ENCODE results near the gene TMEM184B.

DNA sequence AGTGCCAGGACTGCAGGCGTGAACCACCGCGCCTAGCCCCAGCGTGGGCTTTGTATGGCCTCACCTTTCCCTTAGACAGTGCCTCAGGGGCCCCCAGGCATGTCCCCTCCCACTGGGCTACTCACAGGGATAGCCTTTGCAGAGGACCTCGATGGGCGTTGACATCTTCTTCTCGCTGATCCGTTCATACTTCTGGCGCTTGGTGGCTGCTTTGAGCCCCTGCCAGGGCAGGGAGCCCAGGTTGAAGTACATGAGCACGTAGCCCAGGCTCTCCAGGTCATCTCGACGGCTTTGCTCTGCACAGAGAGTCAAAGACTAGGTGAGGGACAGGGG is 26.9 kb upstream of the TMEM184B start:
- TF ChIP-seq EP300 (IDR thresholded peaks at IDR 0.05; ENCODE audit: borderline replicate concordance in 1 of 2, control insufficient read depth in 1 of 2, low read depth in 2 of 2, low read length in 2 of 2) (no peak), EZH2 (IDR thresholded peaks at IDR 0.05; ENCODE audit: borderline replicate concordance, control insufficient read depth, low read depth, low read length) (no peak), POLR2A (IDR thresholded peaks at IDR 0.05; ENCODE audit: low read depth, low read length) (no peak)

All from GM12878 (cell line).